Right atrium auricular region (tissue), 2 donors: ENCODE results near the gene UPF2. TPM values are rescaled to one million over a fixed set of nuclear protein-coding genes. Genes with fewer than 3 reads are reported as not detected.

ENCODE experiments used
- DNase-seq: peaks from one replicate; pipeline ENCODE4 v3.0.0-alpha.2; 2019; ENCODE audit warnings: low spot score
- H3K27ac ChIP-seq, 2 donors: fragments of 200-600 bp; sonication (generic); 1 replicate in 1 of 2; 2 replicates in 1 of 2; pipeline ENCODE4 v1.5.1; 2016 to 2019
- H3K27me3 ChIP-seq, 2 donors: fragments of 200-600 bp; sonication (generic); one replicate each; pipeline versions ENCODE4 v1.5.1 to v1.6.0; 2017 to 2019
- H3K36me3 ChIP-seq: fragments of 200-600 bp; sonication (generic); one replicate; pipeline ENCODE4 v1.5.1; 2016
- H3K4me1 ChIP-seq, 2 donors: fragments of 200-600 bp; sonication (generic); one replicate each; pipeline versions ENCODE4 v1.5.1 to v1.6.0; 2017 to 2019
- H3K4me3 ChIP-seq, 2 donors: fragments of 200-600 bp; sonication (generic); 1 replicate in 1 of 2; 2 replicates in 1 of 2; pipeline ENCODE4 v1.5.1; 2017 to 2019; ENCODE audit warnings: mild to moderate bottlenecking in 1 of 2, moderate library complexity in 1 of 2
- H3K9me3 ChIP-seq, 2 donors: fragments of 200-600 bp; sonication (generic); one replicate each; pipeline ENCODE4 v1.5.1; 2019
- CTCF ChIP-seq, 2 donors: fragments of 200-600 bp; sonication (generic); IDR thresholded peaks; one replicate each; pipeline ENCODE4 v1.5.1; 2019; ENCODE audit warnings: antibody characterized with exemption in 2 of 2
- total RNA-seq, 2 donors: library from RNA; depleted of rRNA; stranded (reverse); fragments of >200 nt; gene quantifications; one replicate each; pipeline ENCODE4 v1.1.0, GENCODE V29; 2016

Gene UPF2
- total RNA-seq, 2 donors from 2014 or later = 11.8 to 13.1 TPM

- DNase-seq = no peak
- Histone ChIP-seq H3K27me3 (no peaks in the 10 kb centered on the region), H3K27ac (no peak overlapping the region), H3K4me3 (no peak overlapping the region), H3K9me3 (no peaks in the 10 kb centered on the region), H3K4me1 (no peaks in the 10 kb centered on the region), H3K36me3 (no peaks in the 10 kb centered on the region)
- TF ChIP-seq CTCF (IDR thresholded peaks at IDR 0.05) = no peak
These were observed 20.3 kb upstream of the UPF2 start for GRCh38 chr10:12062754-12063482.

GRCh38 chr10:12061124-12061523 is 18.5 kb upstream of the UPF2 start:
- H3K27ac ChIP-seq = no peak overlapping the region
- H3K4me3 ChIP-seq = no peak overlapping the region
- no peaks in the 10 kb centered on the region for H3K27me3 ChIP-seq
- TF ChIP-seq CTCF (IDR thresholded peaks at IDR 0.05) = no peak
- no peaks in the 10 kb centered on the region for H3K36me3 ChIP-seq
- no peak for DNase-seq
- no peaks in the 10 kb centered on the region for H3K4me1 ChIP-seq
- H3K9me3 ChIP-seq = no peaks in the 10 kb centered on the region

- H3K4me1 ChIP-seq = no peaks in the 10 kb centered on the region
- no peak for TF ChIP-seq CTCF (IDR thresholded peaks at IDR 0.05)
- no peaks in the 10 kb centered on the region for H3K27me3 ChIP-seq
- no peak overlapping the region for H3K27ac ChIP-seq
- no peak overlapping the region for H3K4me3 ChIP-seq
- no peaks in the 10 kb centered on the region for H3K36me3 ChIP-seq
- no peaks in the 10 kb centered on the region for H3K9me3 ChIP-seq
- no peak for DNase-seq
These were observed 14.1 kb upstream of the UPF2 start for GRCh38 chr10:12056748-12057147.

- DNase-seq = no peak
- Histone ChIP-seq H3K4me1 (no peaks in the 10 kb centered on the region), H3K4me3 (no peak overlapping the region), H3K36me3 (no peaks in the 10 kb centered on the region), H3K27ac (no peak overlapping the region), H3K9me3 (no peaks in the 10 kb centered on the region), H3K27me3 (no peaks in the 10 kb centered on the region)
- no peak for TF ChIP-seq CTCF (IDR thresholded peaks at IDR 0.05)
These were observed 13.1 kb upstream of the UPF2 start for GRCh38 chr10:12055732-12056131.

- no peak for DNase-seq
- Histone ChIP-seq H3K9me3 (no peaks in the 10 kb centered on the region), H3K27me3 (no peaks in the 10 kb centered on the region), H3K27ac (no peak overlapping the region), H3K4me3 (no peak overlapping the region), H3K4me1 (no peaks in the 10 kb centered on the region), H3K36me3 (no peaks in the 10 kb centered on the region)
- no peak for TF ChIP-seq CTCF (IDR thresholded peaks at IDR 0.05)
These were observed 8.6 kb upstream of the UPF2 start for GRCh38 chr10:12051241-12051640.

GRCh38 chr10:12050528-12050927 is 7.9 kb upstream of the UPF2 start:
- Histone ChIP-seq H3K4me1 (no peaks in the 10 kb centered on the region), H3K36me3 (no peaks in the 10 kb centered on the region), H3K27me3 (no peaks in the 10 kb centered on the region), H3K4me3 (no peak overlapping the region), H3K27ac (no peak overlapping the region), H3K9me3 (no peaks in the 10 kb centered on the region)
- no peak for DNase-seq
- TF ChIP-seq CTCF (IDR thresholded peaks at IDR 0.05) = no peak
